GM19463 (cell line): Measurements from ENCODE around the gene LIX1.
"Not testable (repeated sequence)": the region's sequence is repeated elsewhere in the genome, so short reads cannot be mapped to it uniquely, and the experiment has no call there.

Source experiments
- ATAC-seq: cut with Tn5 transposase; IDR thresholded peaks from one replicate; pipeline ENCODE4 v1.9.1; 2021; ENCODE audit warnings: mild to moderate bottlenecking, moderate library complexity; ENCODE audit not compliant: unreplicated experiment

Gene LIX1

GRCh38 chr5:97142521-97143254, at the start of gene LIX1:
LIX1 (minus strand) TSS chr5:97142611; CDS start chr5:97142576, 35 bp downstream.
- ATAC-seq, result peak; percentile 80

- ATAC-seq, result no peak
Observed at GRCh38 chr5:97191893-97192292, 49.5 kb upstream of the LIX1 start.

- not testable (repeated sequence) for ATAC-seq
Observed at GRCh38 chr5:97189523-97189922, 47.1 kb upstream of the LIX1 start.

GRCh38 chr5:97183930-97184213, 41.5 kb upstream of the LIX1 start:
- ATAC-seq, result no peak

- peak; percentile 87 for ATAC-seq
Observed at GRCh38 chr5:97183100-97183929, 40.9 kb upstream of the LIX1 start, which contains the start of gene RIOK2. RIOK2 (minus strand) TSS chr5:97183247; CDS start chr5:97183191, 56 bp downstream.

- ATAC-seq, result no peak
Observed at GRCh38 chr5:97182571-97183099, 40.2 kb upstream of the LIX1 start.

GRCh38 chr5:97181856-97182545, 39.6 kb upstream of the LIX1 start:
- no peak for ATAC-seq

- not testable (repeated sequence) for ATAC-seq
Observed at GRCh38 chr5:97179457-97179856, 37.0 kb upstream of the LIX1 start.

- ATAC-seq, result no peak
Observed at GRCh38 chr5:97172227-97172626, 29.8 kb upstream of the LIX1 start.

GRCh38 chr5:97171703-97172102, 29.3 kb upstream of the LIX1 start:
- no peak for ATAC-seq

- ATAC-seq, result peak; percentile 71
Observed at GRCh38 chr5:97167435-97167834, 25.0 kb upstream of the LIX1 start.

GRCh38 chr5:97165726-97166125, 23.3 kb upstream of the LIX1 start:
- no peak for ATAC-seq

GRCh38 chr5:97164846-97165245, 22.4 kb upstream of the LIX1 start:
- no peak for ATAC-seq

- no peak for ATAC-seq
Observed at GRCh38 chr5:97163790-97164285, 21.4 kb upstream of the LIX1 start.

GRCh38 chr5:97163360-97163764, 21.0 kb upstream of the LIX1 start:
- ATAC-seq, result no peak

- ATAC-seq, result no peak
Observed at GRCh38 chr5:97162045-97162444, 19.6 kb upstream of the LIX1 start.

- ATAC-seq, result no peak
Observed at GRCh38 chr5:97157689-97158088, 15.3 kb upstream of the LIX1 start.

- ATAC-seq, result no peak
Observed at GRCh38 chr5:97151370-97151769, 9.0 kb upstream of the LIX1 start.

- no peak for ATAC-seq
Observed at GRCh38 chr5:97150401-97150800, 8.0 kb upstream of the LIX1 start.

- ATAC-seq, result no peak
Observed at GRCh38 chr5:97149709-97150108, 7.3 kb upstream of the LIX1 start.

GRCh38 chr5:97148288-97148687, 5.9 kb upstream of the LIX1 start:
- no peak for ATAC-seq
